HG02970 (cell line): Measurements from ENCODE around the gene ZDHHC11B.
A peak's percentile ranks its signal among the peaks of the same experiment; 100 is the strongest.
"Not testable (repeated sequence)": the region's sequence is repeated elsewhere in the genome, so short reads cannot be mapped to it uniquely, and the experiment has no call there.

Experiments used
- ATAC-seq: cut with Tn5 transposase; IDR thresholded peaks from one replicate; pipeline ENCODE4 v1.9.1; 2021; ENCODE audit warnings: mild to moderate bottlenecking, moderate library complexity, moderate number of reproducible peaks; ENCODE audit not compliant: unreplicated experiment, low FRiP score

The ZDHHC11B gene, protein sequence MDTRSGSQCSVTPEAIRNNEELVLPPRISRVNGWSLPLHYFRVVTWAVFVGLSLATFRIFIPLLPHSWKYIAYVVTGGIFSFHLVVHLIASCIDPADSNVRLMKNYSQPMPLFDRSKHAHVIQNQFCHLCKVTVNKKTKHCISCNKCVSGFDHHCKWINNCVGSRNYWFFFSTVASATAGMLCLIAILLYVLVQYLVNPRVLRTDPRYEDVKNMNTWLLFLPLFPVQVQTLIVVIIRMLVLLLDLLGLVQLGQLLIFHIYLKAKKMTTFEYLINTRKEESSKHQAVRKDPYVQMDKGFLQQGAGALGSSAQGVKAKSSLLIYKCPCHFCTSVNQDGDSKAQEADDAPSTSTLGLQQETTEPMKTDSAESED

DNA sequence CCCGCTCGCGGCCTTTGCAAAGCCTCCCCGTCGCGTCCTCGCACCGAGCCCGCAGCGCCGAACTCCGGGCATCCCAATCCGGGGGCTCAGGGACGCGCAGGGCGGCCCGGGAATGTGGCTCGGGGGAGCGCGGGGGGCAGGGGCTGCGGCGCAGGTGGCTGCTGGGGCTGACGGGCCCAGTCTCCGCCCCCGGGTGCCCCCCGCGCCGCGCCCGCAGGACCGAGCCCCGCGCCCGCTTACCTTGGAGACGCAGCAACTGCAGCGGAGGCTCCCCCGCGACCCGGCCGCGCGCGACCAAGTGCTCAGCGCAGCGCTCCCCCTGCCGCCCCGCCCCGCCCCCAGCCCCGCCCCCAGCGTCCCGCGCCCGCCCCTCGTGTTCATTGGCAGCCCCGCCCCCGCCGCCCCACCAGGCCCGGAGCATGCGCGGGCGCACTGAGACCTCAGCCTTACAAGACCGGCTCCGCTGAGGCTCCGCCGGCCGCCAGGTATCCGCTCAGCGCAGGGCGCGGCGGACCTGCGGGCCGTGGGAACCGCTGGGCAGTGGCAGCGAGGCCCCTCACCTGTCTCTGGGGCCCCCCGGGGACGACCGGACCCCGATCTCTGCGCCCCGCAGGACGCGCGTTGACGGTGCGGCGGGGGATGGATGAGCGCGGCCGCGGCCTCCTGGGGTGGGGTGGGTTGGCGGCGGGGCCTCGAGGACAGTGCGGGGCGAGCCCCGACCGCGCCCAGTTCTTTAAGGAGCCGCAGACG lies at the start of gene ZDHHC11B:
Gene ZDHHC11B (minus strand): TSS at position 302 of the 750 bp plus-strand sequence. CDS start 17,810 bp downstream, outside the sequence.
- peak; percentile 53 for ATAC-seq

DNA sequence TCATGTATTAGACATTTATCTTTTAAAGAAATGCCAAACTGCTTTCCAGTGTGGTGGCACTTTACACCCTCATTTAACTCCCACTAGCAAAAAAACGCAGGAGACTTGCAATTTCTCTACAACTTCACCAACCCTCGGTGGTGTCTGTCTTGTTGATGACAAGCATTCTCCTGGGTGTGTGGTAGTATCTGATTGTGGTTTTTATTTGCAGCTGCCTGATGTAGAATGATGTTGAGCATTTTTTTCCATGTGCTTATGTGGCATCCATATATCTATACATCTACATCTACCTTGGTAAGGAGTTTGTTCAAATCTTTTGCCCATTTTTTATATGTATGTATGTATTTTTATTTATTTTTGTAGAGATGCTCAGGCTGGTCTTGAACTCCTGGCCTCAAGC lies 49.5 kb upstream of the ZDHHC11B start:
- not testable (repeated sequence) for ATAC-seq

DNA sequence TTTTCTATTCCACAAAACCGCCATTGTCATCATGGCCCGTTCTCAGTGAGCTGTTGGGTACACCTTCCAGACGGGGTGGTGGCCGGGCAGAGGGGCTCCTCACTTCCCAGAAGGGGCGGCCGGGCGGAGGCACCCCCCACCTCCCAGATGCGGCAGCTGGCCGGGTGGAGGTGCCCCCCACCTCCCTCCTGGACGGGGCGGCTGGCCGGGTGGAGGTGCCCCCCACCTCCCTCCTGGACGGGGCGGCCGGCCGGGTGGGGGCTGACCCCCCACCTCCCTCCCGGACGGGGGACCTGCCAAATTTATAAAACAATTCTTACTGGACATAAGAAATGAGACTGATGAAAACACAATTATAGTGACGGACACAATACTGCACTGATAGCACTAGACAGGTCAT lies 43.7 kb upstream of the ZDHHC11B start:
- not testable (repeated sequence) for ATAC-seq

DNA sequence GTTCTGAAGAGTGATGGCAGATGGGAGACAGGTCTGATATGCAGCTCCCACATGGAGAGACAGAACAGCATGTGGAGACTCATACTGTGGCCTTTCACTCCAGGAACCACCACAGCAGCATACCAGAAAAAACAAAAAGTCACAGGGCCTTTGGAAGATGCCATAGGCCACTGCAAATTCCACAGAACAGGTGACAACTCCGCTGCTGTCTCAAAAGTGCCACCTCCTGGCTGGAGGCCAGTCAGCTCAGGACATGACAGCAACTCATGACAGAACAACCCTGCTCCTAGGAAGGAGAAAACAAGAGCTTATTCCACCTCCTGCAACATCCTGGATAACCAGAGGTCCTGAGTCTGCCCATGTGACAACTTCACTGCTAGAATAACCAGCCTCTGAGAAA lies 41.0 kb upstream of the ZDHHC11B start:
- ATAC-seq = not testable (repeated sequence)

DNA sequence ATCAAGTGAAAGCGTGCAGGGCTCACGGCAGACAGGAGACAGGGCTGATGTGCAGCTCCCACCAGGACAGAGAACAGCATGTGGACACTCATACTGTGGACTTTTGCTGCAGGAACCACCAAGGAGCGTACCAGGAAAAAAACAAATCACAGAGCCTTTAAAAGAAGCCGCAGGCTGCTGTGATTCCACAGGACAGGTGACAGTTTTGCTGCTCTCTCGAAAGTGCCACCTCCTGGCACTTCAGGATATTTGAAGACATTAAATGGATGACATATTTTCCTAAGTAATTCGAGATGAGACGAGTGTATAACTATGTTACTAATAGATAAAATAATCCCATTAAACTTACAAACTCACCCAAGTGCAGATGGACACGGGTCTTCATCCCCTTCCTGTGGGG lies 37.0 kb upstream of the ZDHHC11B start:
- ATAC-seq = no peak

DNA sequence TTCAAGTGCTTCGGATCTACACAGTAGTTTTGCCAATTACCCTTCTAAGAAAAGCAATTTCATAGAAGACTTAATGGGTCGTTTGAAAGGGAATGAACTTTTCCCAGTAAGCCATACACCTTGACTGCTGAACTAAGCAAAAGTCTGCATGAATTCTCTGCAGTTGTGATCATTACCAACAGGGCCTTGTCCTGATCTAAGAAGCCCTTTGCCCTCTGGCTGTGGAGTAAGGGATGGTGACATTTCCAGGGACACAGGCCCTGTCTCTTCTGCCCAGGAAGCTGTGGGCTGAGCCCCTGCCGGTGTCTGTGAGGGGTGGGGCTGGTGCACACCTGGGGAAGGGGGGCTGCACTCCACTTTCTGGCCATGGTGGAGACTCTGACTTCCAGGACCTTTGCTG lies 35.7 kb upstream of the ZDHHC11B start:
- no peak for ATAC-seq

DNA sequence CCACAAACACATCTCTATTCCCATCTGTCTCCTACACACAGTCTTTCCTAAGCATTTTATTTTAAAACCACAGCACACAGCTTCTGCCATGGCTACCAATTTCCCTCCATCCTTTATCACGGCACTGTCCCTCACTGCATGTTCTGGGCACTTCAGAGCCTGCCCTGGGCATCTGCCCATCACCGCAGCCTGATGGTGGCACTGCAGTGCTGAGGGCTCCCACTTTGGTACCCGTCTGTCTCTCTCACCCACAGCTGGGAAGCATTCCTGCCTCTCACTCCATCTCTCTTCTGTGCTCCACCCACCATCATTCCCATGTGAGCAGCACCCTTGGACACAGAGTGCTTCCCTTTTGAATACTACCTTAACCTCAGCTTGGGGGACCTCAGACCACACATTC lies 34.5 kb upstream of the ZDHHC11B start:
- ATAC-seq = no peak

DNA sequence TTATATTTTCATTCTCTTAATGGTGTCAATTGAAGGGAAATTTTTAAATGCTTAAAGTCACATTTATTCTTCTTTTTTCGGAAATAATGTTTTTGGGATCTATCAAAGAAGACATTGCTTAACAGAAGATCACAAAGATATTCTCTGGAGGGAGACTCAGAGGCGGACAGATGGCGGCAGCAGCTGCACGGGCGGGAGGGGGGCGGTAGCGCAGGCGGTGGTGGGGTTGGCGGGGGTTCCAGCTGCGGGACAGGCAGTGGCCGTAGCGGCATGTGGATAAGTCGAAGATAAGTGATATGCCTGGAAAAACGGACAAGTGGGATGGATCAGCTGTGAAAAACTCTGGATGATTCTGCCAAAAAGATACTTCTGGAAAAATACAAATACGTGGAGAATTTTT lies 31.6 kb upstream of the ZDHHC11B start:
- no peak for ATAC-seq

DNA sequence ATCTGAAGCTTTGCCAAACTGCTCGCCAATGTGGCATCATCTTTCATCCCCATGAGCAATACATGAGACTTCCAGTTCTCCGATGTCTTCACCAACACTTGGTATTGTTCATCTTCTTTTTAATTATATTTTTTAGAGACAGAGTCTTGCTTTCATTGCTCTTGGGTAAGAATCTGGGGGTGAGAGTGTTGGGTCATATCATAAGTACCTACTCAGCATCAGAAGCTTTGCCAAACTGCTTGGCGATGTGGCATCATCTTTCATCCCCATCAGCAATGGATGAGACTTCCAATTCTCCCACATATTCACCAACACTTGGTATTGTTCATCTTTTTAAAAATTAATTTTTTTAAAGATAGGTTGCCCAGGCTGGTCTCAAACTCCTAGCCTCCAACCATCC lies 30.9 kb upstream of the ZDHHC11B start:
- no peak for ATAC-seq

DNA sequence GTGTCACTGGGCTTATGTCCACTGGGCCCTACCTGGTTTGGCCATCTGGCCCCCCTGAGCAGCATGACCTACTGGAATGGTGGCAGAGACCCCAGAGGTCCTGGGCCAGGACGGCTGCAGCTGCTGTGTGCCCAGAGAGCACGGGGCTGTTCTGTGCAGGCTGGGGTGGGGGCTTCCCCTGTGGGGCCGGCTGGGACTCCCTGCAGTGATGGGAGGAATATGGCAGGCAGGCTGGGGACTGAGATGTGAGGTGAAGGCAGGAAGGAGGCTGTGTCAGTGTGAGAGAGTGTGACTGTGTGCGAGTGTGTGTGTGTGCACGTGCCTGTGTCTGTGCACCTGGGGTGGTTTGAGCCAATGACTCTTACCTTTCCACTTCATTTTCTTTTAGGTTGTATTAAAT lies 29.0 kb upstream of the ZDHHC11B start:
- not testable (repeated sequence) for ATAC-seq

DNA sequence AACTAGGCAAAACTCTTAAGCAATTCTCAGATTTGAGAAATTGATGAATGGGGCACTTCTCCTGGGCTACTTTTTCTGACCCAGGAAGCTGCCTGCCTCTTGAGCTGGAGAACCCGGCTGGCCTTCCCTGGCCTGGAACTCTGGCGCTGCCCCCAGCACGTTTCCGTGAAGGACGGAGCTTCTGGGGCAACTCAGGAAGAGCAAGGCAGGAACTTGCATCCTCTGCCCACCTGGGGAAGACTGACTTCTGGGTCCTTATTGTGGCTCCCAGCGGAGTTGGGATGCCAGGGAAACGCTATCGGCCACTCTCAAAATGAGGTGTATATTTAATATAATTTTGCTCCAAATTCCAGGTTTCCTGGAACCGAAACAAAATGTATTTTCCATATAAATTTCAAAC lies 26.9 kb upstream of the ZDHHC11B start:
- not testable (repeated sequence) for ATAC-seq

DNA sequence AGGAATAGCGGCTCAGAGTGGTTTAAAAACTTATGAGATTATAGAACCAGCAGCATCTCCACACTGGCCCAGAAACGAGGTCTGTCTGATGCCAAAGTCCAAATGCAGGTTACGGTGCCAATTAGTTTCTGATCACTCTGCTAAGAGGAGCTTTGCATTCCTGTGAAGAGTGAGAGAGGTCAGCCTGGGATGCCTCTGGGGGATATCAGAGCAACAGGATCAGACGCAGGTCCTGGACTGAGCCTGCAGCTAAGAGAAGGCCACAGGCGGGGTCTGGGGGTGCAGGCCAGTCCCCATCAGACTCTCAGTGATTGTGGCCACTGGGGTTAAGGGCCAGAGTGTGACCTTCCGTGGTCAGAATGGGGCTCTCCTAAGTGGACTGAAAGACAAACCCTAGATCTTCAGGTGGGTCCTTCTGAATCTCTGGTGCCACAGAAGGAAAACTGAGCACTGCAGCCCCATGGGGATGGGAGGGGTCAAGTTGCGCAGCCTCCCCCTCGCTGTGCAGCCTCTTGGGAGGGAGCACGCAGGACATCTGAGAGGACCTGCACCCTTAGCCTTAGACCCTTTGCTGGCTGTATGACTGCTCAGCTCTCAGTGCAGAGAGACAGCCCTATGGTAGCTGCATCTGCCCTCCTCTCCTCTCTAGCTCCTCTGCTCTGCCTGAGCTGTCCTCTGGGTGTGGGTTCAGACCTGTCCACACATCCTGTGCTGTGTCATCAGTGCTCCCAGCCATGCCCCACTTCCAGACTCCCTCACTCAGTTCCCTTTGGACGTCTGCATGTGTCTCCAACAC lies 23.4 kb upstream of the ZDHHC11B start:
- not testable (repeated sequence) for ATAC-seq

DNA sequence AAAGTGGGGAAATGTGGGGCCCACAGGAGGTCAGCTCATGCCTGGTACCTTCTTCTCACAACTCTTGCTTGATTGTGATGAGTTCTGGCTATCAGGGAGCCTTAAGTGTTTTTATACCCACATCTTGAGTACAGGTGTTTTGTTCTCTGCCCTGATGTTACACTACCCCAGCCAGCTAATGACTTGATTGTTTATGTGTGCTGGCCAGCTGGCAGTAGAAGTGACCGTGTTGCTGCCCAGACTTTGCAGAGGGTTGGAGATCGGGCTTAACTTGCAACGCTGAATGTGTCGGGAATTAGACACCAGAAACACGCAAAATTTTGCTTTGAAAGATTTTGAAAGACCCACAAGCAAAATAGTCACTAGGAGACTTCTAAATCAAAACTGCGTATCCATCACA lies 16.9 kb upstream of the ZDHHC11B start:
- no peak for ATAC-seq

DNA sequence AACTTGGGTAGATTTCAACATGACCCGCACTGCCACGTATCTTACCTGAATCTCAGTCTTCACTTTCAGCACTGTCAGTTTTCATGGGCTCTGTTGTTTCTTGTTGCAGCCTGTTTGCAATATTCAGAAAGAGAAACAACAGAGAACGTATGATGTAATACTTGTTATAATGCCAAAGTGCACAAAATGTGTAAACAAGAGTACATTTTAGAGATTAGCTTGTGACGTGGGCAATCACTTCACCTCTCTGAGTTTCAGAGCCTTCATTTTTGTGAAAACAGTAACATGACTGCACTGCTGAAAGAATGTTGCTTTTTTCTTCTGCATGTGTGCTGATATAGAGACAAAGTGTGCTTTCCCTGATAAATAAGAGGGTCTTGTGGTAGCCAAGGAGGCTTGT lies 16.5 kb upstream of the ZDHHC11B start:
- not testable (repeated sequence) for ATAC-seq

DNA sequence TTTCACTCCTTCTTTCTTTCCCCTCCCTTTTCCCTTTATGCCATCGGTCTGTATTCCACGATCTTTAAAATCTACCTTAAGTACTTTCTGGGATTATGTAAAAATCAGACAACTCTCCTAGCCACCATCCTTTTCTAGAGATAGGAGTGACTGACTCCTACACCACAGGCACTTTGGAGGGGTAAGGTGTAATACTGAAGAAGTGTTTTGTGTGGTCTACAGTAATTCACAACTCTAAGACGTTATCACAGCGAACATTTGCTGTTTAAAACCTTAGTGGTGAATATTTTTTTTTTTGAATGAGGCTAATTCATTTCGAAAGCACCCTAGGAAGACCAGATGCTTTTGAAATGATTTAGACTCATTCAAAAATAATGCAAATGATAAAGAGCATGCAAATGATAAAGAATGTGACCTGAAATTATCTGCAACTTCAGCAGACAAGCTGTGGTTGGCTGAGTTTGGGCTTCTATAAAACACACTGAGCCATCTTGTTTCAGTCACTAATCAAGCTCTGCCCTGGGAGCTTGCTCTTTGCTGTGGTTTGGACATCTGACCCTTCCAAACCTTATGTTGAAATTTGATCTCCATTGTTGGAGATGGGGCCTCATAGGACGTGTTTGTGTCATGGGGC lies 14.1 kb upstream of the ZDHHC11B start:
- ATAC-seq = not testable (repeated sequence)

DNA sequence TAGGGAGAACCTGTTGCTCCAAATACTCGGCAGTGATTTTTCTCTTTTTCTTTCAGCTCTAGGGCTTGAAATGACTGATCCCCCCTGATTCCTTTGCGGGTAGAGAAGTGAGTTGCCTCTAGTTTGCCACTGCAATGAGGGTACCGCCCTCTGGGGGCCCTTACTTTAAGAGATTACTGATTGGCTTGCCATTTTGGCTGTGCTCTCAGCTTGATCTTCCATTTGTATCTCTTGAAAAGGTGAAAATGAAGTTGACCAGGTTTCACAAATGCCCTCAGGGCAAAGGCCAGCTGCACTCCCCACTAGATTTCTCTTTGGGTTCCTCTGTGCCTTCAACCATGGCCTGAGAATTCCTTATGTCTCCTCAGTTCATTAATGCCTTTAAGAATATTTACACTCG lies 13.5 kb upstream of the ZDHHC11B start:
- not testable (repeated sequence) for ATAC-seq

DNA sequence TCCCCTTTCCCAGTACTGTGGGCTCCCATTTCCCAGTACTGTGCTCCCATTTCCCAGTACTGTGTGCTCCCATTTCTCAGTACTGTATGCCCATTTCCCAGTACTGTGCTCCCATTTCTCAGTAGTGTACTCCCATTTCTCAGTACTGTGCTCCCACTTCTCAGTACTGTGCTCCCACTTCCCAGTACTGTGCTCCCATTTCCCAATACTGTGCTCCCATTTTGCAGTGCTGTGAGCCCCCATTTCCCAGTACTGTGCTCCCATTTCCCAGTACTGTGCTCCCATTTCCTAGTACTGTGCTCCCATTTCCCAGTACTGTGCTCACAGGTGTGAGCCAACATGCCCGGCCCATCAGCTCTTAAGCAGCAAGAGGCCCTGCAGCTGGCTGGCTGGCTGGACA lies 11.3 kb upstream of the ZDHHC11B start:
- ATAC-seq = not testable (repeated sequence)

DNA sequence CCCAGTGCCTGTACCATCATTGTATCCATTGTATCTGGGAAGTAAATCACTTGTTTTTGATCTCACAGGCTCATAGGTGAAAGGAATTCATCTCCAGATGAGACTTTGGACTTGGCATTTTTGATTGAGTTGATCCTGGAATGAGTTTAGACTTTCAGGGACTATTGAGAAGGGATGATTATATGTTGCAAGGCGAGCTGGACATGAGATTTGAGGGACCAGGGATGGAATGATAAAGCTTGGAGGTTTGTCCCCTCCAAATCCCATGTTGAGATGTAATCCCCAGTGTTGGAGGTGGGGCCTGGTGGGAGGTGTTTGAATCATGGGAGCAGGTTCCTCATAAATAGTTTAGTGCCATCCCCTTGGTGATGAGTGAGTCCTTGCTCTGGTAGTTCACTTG lies 10.4 kb upstream of the ZDHHC11B start:
- not testable (repeated sequence) for ATAC-seq

DNA sequence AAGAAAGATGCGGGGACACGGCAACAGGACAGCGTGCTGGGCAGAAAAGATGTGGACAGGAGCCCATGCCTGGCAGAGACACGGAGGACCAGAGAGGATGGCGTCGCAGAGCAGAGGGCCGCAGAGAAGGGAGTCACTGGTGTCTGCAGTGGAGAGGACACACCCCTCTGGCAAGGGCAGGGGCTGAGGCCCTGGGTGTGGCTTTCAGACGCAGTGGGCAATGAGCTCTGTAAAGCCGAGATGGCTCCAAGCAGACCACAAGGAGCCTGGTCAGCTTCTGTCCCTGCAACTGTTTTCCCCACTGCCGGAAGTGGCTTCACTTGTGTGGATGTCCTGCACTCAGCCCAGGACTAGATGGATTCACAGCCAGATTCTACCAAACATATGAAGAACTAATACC lies 4.2 kb upstream of the ZDHHC11B start:
- ATAC-seq = not testable (repeated sequence)

DNA sequence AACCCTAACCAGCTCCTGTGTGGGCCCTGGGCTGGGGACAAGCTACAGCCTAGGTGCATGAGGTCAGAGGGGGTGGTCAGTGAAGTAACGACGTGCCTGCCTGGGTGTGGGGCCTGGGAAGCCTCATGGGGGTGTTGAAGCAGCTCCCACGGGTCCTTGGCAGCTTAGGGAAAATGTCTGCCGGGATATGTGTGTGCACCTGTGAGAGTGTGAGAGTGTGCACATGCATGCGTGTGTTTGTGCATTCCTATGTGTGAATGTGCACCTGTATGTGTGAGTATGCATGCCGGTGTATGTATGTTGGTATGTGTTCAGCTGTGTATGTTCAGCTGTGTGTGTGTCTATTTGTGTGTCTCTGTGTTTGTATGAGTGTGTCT lies 3.3 kb upstream of the ZDHHC11B start:
- not testable (repeated sequence) for ATAC-seq
